Activated T-helper 9 cell treated with anti-CD3 and anti-CD28 coated beads, Interleukin-2, amount 50 U/mL, for 16 hours (primary cell): ENCODE measurements around the gene PCDHGA8.
"Not testable (repeated sequence)": the region's sequence is repeated elsewhere in the genome, so short reads cannot be mapped to it uniquely, and the experiment has no call there.

Source experiments
- DNase-seq: peaks from one replicate; pipeline ENCODE4 v3.0.0-alpha.2; 2020; ENCODE audit warnings: low read depth

PCDHGA8 gene

GRCh38 chr5:141403387-141403786 lies 11.0 kb downstream of the PCDHGA8 start:
- DNase-seq = no peak

DNA sequence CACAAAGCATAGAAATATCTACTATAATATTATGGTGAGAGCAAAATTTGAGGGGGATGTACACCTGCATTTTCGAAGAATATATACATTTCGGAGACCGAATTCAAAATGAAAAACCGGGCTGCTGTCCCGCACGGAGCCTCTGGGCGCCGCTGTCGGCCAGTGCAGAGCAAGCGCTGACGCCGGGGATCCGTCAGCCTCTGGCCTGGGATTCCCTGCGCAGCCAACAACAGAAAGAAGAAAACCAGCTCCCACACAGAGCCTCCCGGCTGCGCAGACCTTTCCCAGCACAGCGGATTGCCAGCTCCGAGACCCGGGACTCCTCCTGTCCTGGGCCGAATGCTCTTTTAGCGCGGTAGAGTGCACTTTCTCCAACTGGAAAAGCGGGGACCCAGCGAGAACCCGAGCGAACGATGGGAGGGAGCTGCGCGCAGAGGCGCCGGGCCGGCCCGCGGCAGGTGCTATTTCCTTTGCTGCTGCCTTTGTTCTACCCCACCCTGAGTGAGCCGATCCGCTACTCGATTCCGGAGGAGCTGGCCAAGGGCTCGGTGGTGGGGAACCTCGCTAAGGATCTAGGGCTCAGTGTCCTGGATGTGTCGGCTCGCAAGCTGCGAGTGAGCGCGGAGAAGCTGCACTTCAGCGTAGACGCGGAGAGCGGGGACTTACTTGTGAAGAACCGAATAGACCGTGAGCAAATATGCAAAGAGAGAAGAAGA lies 15.5 kb downstream of the PCDHGA8 start, which contains the start of gene PCDHGB6:
Gene PCDHGB6 (plus strand): TSS at position 232 of the 716 bp plus-strand sequence. CDS start 182 bp downstream, at position 414.
- not testable (repeated sequence) for DNase-seq

DNA sequence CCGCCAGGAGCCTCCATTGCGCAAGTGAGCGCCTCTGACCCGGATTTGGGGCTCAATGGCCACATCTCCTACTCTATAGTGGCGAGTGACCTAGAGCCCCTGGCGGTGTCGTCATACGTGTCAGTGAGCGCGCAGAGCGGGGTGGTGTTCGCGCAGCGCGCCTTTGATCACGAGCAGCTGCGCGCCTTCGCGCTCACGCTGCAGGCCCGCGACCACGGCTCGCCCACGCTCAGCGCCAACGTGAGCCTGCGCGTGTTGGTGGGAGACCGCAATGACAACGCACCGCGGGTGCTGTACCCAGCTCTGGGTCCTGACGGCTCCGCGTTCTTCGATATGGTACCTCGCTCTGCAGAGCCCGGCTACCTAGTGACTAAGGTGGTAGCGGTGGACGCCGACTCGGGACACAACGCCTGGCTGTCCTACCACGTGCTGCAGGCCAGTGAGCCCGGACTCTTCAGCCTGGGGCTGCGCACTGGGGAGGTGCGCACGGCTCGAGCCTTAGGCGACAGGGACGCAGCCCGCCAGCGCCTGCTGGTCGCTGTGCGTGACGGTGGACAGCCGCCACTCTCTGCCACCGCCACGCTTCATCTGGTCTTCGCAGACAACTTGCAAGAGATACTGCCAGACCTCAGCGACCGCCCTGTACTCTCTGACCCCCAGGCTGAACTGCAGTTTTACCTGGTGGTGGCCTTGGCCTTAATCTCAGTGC lies 17.3 kb downstream of the PCDHGA8 start:
- no peak for DNase-seq

DNA sequence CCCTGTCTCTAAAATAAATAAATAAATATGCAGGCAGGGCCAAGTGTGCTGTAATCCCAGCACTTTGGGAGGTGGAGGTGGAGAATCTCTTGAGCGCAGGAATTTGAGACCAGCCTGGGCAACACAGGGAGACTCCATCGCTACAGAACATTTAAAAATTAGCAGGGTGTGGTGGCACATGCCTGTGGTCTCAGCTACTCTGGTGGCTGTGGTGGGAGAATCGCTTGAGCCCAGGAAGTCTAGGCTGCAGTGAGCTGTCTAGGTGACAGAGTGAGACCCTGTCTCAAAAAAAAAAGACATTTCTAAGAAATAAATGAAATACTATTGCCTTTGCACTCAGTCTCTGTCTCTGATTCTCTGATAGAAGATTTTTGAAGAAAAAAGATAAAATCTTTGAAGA lies 19.1 kb downstream of the PCDHGA8 start:
- DNase-seq = no peak

GRCh38 chr5:141412854-141413539 lies 20.6 kb downstream of the PCDHGA8 start, which contains the start of gene PCDHGA10:
Gene PCDHGA10, plus strand, starts transcription at chr5:141412987. Its CDS starts 189 bp downstream, at chr5:141413176.
- DNase-seq = peak; percentile 17

GRCh38 chr5:141413540-141414069 lies 21.2 kb downstream of the PCDHGA8 start:
- DNase-seq = no peak

- not testable (repeated sequence) for DNase-seq
Measured at GRCh38 chr5:141414548-141415274, 22.3 kb downstream of the PCDHGA8 start.

DNA sequence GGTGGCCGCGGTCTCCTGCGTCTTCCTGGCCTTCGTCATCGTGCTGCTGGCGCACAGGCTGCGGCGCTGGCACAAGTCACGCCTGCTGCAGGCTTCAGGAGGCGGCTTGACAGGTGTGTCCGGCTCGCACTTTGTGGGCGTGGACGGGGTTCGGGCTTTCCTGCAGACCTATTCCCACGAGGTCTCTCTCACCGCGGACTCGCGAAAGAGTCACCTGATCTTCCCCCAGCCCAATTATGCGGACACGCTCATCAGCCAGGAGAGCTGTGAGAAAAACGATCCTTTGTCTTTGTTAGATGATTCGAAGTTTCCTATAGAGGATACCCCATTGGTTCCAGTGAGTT lies 22.8 kb downstream of the PCDHGA8 start:
- not testable (repeated sequence) for DNase-seq

GRCh38 chr5:141417494-141418172 lies 25.2 kb downstream of the PCDHGA8 start, which contains the start of gene PCDHGB7:
Gene PCDHGB7, plus strand, starts transcription at chr5:141417677. Its CDS starts 183 bp downstream, at chr5:141417860.
- not testable (repeated sequence) for DNase-seq

- no peak for DNase-seq
Measured at GRCh38 chr5:141419074-141419880, 26.8 kb downstream of the PCDHGA8 start.

GRCh38 chr5:141420855-141421488 lies 28.5 kb downstream of the PCDHGA8 start, which contains the start of gene PCDHGA11:
Gene PCDHGA11, plus strand, starts transcription at chr5:141421051. Its CDS starts 177 bp downstream, at chr5:141421228.
- DNase-seq = no peak

DNA sequence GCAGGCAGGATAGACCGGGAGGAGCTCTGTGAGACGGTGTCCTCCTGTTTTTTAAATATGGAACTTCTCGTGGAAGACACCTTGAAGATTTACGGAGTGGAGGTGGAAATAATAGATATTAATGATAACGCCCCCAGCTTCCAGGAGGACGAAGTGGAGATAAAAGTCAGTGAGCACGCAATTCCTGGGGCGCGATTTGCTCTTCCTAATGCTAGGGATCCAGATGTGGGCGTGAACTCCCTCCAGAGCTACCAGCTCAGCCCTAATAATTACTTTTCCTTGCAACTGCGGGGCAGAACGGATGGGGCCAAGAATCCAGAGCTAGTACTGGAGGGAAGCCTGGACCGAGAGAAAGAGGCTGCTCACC lies 29.0 kb downstream of the PCDHGA8 start:
- no peak for DNase-seq

DNA sequence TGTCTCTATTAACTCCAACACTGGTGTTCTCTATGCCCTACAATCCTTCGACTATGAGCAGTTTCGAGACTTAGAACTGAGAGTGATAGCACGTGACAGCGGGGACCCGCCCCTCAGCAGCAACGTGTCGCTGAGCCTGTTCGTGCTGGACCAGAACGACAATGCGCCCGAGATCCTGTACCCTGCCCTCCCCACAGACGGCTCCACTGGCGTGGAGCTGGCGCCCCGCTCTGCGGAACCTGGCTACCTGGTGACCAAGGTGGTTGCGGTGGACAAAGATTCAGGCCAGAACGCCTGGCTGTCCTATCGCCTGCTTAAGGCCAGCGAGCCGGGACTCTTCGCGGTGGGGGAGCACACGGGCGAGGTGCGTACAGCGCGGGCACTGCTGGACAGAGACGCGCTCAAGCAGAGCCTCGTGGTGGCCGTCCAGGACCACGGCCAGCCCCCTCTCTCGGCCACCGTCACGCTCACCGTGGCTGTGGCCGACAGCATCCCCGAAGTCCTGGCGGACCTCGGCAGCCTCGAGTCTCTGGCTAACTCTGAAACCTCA lies 30.4 kb downstream of the PCDHGA8 start:
- no peak for DNase-seq

- no peak for DNase-seq
Measured at GRCh38 chr5:141427783-141428426, 35.5 kb downstream of the PCDHGA8 start.

DNA sequence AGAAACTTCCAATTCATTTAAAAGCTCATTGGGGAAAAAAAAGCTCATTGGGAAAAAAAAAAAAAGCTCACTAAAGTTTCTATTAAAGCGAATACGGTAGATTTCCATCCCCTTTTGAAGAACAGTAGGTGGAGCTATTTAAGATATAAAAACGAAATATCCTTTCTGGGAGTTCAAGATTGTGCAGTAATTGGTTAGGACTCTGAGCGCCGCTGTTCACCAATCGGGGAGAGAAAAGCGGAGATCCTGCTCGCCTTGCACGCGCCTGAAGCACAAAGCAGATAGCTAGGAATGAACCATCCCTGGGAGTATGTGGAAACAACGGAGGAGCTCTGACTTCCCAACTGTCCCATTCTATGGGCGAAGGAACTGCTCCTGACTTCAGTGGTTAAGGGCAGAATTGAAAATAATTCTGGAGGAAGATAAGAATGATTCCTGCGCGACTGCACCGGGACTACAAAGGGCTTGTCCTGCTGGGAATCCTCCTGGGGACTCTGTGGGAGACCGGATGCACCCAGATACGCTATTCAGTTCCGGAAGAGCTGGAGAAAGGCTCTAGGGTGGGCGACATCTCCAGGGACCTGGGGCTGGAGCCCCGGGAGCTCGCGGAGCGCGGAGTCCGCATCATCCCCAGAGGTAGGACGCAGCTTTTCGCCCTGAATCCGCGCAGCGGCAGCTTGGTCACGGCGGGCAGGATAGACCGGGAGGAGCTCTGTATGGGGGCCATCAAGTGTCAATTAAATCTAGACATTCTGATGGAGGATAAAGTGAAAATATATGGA lies 38.1 kb downstream of the PCDHGA8 start, which contains the start of gene PCDHGA12:
Gene PCDHGA12 (plus strand): TSS at position 176 of the 782 bp plus-strand sequence. CDS start 253 bp downstream, at position 429.
- no peak for DNase-seq

DNA sequence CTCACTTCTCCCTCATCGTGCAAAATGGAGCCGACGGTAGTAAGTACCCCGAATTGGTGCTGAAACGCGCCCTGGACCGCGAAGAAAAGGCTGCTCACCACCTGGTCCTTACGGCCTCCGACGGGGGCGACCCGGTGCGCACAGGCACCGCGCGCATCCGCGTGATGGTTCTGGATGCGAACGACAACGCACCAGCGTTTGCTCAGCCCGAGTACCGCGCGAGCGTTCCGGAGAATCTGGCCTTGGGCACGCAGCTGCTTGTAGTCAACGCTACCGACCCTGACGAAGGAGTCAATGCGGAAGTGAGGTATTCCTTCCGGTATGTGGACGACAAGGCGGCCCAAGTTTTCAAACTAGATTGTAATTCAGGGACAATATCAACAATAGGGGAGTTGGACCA lies 38.9 kb downstream of the PCDHGA8 start:
- DNase-seq = no peak

DNA sequence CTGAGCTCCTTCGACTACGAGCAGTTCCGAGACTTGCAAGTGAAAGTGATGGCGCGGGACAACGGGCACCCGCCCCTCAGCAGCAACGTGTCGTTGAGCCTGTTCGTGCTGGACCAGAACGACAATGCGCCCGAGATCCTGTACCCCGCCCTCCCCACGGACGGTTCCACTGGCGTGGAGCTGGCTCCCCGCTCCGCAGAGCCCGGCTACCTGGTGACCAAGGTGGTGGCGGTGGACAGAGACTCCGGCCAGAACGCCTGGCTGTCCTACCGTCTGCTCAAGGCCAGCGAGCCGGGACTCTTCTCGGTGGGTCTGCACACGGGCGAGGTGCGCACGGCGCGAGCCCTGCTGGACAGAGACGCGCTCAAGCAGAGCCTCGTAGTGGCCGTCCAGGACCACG lies 39.9 kb downstream of the PCDHGA8 start:
- DNase-seq = not testable (repeated sequence)

- DNase-seq = not testable (repeated sequence)
Measured at GRCh38 chr5:141432726-141433125, 40.3 kb downstream of the PCDHGA8 start.
